HG03442 (cell line): ENCODE results near the gene TACR1.
A peak's percentile ranks its signal among the peaks of the same experiment; 100 is the strongest.

Experiments
- ATAC-seq: cut with Tn5 transposase; IDR thresholded peaks from one replicate; pipeline ENCODE4 v1.9.1; 2021; ENCODE audit warnings: mild to moderate bottlenecking, moderate library complexity; ENCODE audit not compliant: unreplicated experiment

TACR1 gene

DNA sequence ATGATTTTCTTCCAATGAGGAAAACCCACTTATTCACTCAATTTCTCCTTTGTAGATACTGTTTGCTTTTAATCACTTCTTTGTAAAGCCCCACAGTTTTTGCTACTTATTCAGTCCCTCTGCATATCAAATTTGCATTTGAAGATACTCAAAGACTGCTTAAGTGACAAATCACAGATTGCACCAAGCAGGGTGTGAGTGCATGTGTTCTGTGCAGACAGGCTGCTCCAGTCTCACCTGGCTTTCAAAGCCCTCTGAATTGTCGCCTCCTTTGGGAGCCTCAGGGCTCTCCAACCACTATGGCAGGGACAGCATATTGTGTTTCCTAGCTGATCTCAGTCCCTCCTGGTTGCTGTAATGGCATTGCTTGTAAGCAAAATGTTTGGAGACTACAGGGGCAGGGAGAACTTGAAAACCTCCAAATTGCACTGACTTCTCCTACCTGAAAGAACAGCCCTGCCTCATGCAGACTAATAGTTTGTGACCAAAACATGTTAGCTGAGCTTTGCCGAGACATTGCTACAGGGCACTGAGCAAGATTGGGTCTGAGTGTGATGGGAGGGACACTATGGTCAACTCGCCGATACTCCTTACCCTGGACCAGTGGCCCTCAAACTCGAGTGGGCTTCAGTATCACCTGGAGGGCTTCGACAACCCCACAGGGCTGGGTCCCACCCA, 144.0 kb downstream of the TACR1 start:
- ATAC-seq: no peak

GRCh38 chr2:75054296-75054695, 145.0 kb downstream of the TACR1 start:
- no peak for ATAC-seq

DNA sequence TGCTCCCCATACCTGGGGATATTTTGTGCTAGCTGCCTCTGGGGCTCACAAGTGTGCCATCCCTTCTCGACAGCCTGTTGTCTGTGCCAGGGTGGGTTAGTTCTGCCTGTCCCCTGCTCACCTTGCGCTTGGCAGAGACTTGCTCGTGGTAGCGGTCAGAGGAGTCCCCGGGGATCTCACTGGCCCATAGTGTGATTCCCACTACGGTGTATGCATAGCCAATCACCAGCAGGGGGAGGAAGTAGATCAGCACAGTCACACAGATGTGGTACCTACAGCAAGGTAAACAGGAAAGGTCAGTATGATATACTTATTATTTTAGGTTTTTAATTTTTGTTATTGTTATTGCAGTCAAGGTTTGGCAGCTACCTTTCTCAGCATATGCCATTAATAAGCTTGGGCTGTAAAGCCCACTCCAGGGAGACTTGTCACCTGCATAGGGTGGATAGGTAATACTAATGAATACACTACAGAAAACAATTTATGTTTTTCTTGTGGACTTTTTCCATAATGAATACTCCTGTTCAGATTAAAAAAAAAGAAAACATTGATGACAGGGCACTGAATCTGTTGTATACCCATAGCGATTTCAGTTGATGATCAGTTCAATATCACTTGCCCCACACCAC, 145.7 kb downstream of the TACR1 start:
- ATAC-seq: peak; percentile 62

- no peak for ATAC-seq
These were observed 151.2 kb downstream of the TACR1 start for GRCh38 chr2:75047992-75048625.

- no peak for ATAC-seq
These were observed 151.9 kb downstream of the TACR1 start for GRCh38 chr2:75047189-75047991.

DNA sequence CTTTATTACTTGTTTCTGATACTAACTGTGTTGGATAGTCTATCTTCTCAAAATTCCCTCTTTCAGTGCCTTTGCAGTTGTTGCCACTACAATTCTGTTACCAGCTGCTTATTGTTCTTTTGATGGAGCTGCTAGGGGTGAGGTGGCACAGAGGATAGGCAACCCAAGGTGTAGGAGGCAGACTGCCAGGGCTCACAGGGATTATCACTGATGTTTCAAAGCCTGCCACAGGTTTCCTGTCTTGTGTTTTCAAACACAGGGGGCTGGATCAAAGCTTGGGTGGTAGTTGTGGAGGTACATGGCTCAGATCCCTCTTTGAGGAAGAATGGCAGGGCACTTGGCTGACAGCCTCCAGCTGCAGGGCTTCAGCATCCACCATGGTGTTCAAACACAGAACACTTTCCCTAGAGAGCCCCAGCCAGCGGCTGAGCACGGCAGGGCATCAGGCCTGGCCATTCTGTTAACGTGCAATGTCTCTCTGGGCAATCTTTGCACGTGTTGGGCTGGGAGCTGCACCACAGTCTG, 153.7 kb downstream of the TACR1 start:
- ATAC-seq: no peak

DNA sequence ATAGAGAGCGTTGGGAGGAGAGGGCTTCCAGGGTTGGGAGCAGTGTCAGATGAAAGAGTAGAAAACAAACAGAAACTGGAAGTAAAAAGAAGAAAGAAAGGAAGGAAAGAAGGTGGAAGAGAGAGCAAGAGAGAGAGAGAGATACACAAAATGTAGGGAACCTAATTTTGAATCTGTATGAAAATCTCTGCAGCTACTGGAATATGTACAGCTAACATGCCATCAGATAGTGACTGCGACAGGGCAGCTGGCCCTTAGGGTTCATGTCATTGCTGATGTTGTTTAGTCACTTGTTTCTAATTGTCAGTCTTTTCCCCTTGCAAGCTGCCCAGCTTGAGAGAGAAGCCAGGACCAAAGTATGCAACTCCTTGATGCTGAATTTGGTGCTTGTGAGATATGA, 155.0 kb downstream of the TACR1 start:
- no peak for ATAC-seq

- no peak for ATAC-seq
These were observed 156.5 kb downstream of the TACR1 start for GRCh38 chr2:75042823-75043222.

GRCh38 chr2:75041731-75042600, 157.4 kb downstream of the TACR1 start:
- no peak for ATAC-seq

DNA sequence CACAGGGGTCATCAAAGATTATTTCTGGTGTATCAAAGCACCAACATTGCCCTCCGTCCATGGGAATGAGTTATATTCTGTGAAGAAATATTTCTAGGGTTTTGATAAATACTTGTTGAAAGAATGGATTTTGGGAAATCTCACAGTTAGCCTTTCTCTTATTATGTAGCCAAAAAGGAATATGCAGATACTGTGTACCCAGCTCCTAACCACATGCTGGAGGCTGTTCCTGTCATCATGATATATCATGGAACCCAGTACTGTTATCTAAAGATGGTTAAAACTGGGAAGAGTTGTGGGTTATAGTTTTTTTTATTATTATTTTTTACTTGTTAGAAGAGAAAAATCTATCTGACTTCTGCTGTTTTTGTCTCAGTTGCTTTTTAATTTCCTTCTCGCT, 158.1 kb downstream of the TACR1 start:
- ATAC-seq: no peak

DNA sequence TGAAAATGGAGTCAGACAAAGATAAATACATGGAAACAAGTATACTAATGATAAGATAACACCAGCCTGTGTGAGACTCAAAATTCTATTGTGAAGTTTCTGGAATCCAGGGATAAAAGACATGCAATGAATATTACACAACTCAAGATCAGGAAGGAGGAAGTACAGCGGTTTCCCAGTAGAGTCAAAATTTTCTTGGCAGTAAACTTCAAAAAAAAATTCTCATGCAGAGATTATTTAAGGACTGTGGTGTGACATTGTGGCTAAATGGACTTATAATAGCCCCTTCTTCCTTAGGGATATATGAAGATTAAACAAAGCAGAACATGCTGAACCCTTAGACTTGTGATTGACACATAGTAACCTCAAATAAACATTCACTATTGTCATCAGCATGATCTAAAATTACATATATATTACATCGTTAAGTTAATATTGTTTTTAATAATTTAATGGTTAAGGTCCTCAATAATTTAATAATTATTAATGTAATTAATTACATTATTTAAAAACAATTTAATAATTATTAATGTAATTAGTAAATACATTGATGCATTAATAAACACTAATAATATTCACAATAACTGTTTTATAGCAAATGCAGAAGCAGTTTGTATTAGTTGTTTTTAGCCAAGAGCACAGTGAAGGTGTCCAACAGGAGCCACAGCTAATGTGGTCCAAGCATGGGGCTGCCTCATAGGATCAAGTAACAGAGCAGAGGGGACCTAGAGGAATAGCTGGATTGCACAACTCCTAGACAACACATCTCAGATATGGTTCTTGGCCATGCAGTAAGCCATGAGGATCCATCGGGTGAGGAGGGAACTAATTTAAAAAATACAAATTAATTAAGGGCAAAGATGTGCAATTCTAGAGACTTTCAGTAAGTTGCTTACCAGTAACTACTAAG, 163.6 kb downstream of the TACR1 start:
- no peak for ATAC-seq

DNA sequence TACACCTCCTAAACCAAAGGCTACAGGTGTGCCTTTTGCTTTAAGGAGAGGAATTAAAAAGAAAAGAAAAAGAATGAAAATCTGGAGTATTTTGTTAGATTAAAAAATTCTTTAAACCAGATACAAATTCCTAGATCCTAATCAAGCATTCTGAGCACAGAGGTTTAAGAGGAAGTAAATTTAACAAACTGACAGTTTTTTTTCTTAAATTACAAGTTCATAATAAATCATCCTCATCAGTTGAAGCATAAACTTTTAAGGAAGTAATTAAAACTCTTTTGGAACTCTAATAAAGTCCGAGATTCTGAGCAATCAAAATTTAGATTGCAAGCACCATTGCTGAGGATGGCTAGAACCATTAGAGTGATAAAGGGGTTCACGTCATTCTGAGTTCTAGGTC, 165.8 kb downstream of the TACR1 start:
- ATAC-seq: no peak

- ATAC-seq: no peak
These were observed 167.2 kb downstream of the TACR1 start for GRCh38 chr2:75031906-75032803.

GRCh38 chr2:75031171-75031570, 168.1 kb downstream of the TACR1 start:
- no peak for ATAC-seq

DNA sequence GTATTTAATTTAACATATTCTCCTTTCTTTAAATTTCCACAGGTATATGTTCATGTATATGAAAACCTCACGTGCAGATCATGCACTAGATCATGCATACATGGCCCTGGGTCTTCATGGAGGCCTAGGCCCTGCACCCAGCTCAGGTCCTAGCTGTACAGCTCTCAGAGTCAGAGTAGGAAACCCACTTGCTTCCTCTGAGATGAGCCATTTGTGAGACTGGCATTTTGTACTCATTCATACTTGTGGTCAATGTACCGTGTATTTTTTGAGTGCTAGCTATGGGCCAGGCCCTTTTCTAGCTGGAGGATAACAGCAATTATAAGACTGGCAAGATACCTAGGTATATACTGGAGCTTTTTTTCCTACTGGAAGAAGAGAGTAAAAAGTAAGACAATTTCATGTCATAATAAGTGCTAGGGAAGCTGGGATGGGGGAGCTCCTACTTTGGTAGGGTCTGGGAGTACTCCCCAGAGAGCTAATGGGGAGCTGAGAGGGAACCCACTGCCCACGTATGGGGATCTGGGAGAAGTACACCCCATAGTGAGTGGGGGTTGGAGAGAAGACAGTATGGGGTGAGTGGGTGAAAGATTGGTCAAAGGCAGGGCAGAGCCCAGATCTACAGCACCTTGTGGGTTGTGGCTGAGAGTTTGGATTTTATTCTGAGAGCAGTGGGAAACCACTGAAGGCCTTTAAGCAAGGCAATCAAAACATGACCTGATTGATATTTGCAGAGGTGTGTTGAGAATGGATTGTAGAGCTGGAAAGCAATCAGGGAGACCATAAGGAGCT, 168.9 kb downstream of the TACR1 start:
- ATAC-seq: no peak

- no peak for ATAC-seq
These were observed 171.4 kb downstream of the TACR1 start for GRCh38 chr2:75027886-75028285.

DNA sequence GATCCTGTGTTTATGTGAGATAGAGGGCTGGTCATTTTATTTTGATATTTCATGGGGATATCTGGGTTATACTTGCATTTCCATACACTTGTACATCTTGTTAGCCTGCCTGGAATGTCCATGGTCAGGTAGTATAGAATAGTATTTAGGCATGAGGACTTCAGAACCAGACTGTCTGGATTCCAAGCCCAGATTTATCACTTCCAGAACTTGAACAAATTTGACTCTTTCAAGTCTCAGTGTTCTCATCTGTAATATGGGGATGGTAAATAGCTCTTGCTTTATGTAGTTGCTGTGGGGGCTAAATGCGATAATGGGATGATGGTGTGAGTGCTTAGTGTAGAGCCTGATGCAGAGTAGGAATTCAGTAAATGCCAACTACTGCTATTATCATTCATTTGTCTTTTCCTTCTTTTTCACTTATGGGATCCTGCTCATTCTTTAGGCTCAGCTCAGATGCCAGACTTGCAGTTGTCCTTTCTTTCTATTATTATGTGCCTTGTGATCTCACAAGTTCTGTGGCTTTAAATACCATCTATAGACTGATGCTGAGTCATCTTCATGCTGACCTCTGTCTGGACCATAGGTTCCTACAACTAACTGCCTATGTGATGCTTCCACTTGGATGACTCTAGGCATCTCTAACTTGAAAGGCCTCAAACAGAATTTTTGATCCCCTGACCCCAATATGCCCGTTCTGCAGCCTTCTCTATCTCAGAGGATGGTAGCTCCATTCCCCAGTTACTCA, 173.5 kb downstream of the TACR1 start:
- no peak for ATAC-seq
